HEK293 (cell line): ENCODE results near the gene KCNK3.

Source experiments
- GLI2 ChIP-seq: fragments of 450-650 bp; formaldehyde crosslinking; IDR thresholded peaks from 2 replicates; pipeline ENCODE4; 2017; ENCODE audit warnings: missing biosample characterization, missing genetic modification characterization, low read depth, borderline replicate concordance
- PBX3 ChIP-seq: sonication (generic); formaldehyde crosslinking; IDR thresholded peaks from 2 replicates; pipeline ENCODE4 v1.8.1; 2022; ENCODE audit warnings: mild to moderate bottlenecking, moderate library complexity, missing genetic modification reagents
- PRDM4 ChIP-seq: fragments of 450-650 bp; formaldehyde crosslinking; IDR thresholded peaks from 2 replicates; pipeline ENCODE4 v1.5.1; 2017; ENCODE audit warnings: missing biosample characterization, missing genetic modification characterization
- ZNF24 ChIP-seq: fragments of 450-650 bp; formaldehyde crosslinking; IDR thresholded peaks from 2 replicates; pipeline ENCODE4 v1.5.1; 2016; ENCODE audit warnings: missing biosample characterization, missing genetic modification characterization
- ZSCAN18 ChIP-seq: fragments of 450-650 bp; formaldehyde crosslinking; IDR thresholded peaks from 2 replicates; pipeline ENCODE4 v1.5.1; 2016; ENCODE audit warnings: missing biosample characterization, missing genetic modification characterization
- TF ChIP-seq, protein P1 (sequence below): fragments of 450-650 bp; formaldehyde crosslinking; IDR thresholded peaks from 2 replicates; pipeline ENCODE4 v1.5.1; 2016; ENCODE audit warnings: missing biosample characterization, missing genetic modification characterization

- TF ChIP-seq ZNF24 (tag by site-specific recombination) = no peak
- TF ChIP-seq, protein P1, sequence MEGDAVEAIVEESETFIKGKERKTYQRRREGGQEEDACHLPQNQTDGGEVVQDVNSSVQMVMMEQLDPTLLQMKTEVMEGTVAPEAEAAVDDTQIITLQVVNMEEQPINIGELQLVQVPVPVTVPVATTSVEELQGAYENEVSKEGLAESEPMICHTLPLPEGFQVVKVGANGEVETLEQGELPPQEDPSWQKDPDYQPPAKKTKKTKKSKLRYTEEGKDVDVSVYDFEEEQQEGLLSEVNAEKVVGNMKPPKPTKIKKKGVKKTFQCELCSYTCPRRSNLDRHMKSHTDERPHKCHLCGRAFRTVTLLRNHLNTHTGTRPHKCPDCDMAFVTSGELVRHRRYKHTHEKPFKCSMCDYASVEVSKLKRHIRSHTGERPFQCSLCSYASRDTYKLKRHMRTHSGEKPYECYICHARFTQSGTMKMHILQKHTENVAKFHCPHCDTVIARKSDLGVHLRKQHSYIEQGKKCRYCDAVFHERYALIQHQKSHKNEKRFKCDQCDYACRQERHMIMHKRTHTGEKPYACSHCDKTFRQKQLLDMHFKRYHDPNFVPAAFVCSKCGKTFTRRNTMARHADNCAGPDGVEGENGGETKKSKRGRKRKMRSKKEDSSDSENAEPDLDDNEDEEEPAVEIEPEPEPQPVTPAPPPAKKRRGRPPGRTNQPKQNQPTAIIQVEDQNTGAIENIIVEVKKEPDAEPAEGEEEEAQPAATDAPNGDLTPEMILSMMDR (tag by site-specific recombination) = no peak
- no peak for TF ChIP-seq ZSCAN18 (tag by site-specific recombination)
- TF ChIP-seq PRDM4 (tag by site-specific recombination) = no peak
- TF ChIP-seq PBX3 (CRISPR knock-in tag) = no peak
- TF ChIP-seq GLI2 = no peak
Measured at GRCh38 chr2:26767894-26768487, 75.5 kb downstream of the KCNK3 start.
